VCaP (cell line): ENCODE measurements around the gene NEXN.
A peak's percentile ranks its signal among the peaks of the same experiment; 100 is the strongest.

Source experiments
- H3K27ac ChIP-seq: fragments of 450-650 bp; 2 replicates; pipeline ENCODE4 v1.5.1; 2017
- CTCF ChIP-seq: fragments of 450-650 bp; conservative IDR thresholded peaks from 2 replicates; pipeline ENCODE4 v1.5.1; 2017; ENCODE audit warnings: mild to moderate bottlenecking, moderate library complexity

Gene NEXN

GRCh38 chr1:77888081-77888780 is at the start of gene NEXN:
Gene NEXN, plus strand, starts transcription at chr1:77888624. Its CDS starts 27,483 bp downstream, at chr1:77916107.
- peak within 1 kb of the TSS; percentile 41; the same call in 1 of the 2 replicates for H3K27ac ChIP-seq

GRCh38 chr1:77841574-77841973 is 46.9 kb upstream of the NEXN start:
- no peak for TF ChIP-seq CTCF
- no peak overlapping the region for H3K27ac ChIP-seq

More at GRCh38 chr1:77888081-77888780, at the start of gene NEXN:
- TF ChIP-seq CTCF: no peak

GRCh38 chr1:77845951-77846350 is 42.5 kb upstream of the NEXN start:
- TF ChIP-seq CTCF: no peak
- no peak overlapping the region for H3K27ac ChIP-seq

GRCh38 chr1:77846966-77847365 is 41.5 kb upstream of the NEXN start:
- TF ChIP-seq CTCF: no peak
- H3K27ac ChIP-seq: no peak overlapping the region

- H3K27ac ChIP-seq: no peak overlapping the region
Measured at GRCh38 chr1:77847621-77848080, 40.8 kb upstream of the NEXN start.

GRCh38 chr1:77850082-77850481 is 38.3 kb upstream of the NEXN start:
- no peak for TF ChIP-seq CTCF
- no peak overlapping the region for H3K27ac ChIP-seq

More at GRCh38 chr1:77847621-77848080, 40.8 kb upstream of the NEXN start:
- no peak for TF ChIP-seq CTCF

GRCh38 chr1:77857552-77857951 is 30.9 kb upstream of the NEXN start:
- H3K27ac ChIP-seq: peak overlapping the region; percentile 70
- no peak for TF ChIP-seq CTCF
